NCI-H345 (cell line): ENCODE data around the gene CMTR1.
A peak's percentile ranks its signal among the peaks of the same experiment; 100 is the strongest.
"Not testable (repeated sequence)": the region's sequence is repeated elsewhere in the genome, so short reads cannot be mapped to it uniquely, and the experiment has no call there.

Experiments used
- DNase-seq: peaks from one replicate; lab custom pipeline; 2025; lab: John Stamatoyannopoulos, UW

CMTR1 gene, protein sequence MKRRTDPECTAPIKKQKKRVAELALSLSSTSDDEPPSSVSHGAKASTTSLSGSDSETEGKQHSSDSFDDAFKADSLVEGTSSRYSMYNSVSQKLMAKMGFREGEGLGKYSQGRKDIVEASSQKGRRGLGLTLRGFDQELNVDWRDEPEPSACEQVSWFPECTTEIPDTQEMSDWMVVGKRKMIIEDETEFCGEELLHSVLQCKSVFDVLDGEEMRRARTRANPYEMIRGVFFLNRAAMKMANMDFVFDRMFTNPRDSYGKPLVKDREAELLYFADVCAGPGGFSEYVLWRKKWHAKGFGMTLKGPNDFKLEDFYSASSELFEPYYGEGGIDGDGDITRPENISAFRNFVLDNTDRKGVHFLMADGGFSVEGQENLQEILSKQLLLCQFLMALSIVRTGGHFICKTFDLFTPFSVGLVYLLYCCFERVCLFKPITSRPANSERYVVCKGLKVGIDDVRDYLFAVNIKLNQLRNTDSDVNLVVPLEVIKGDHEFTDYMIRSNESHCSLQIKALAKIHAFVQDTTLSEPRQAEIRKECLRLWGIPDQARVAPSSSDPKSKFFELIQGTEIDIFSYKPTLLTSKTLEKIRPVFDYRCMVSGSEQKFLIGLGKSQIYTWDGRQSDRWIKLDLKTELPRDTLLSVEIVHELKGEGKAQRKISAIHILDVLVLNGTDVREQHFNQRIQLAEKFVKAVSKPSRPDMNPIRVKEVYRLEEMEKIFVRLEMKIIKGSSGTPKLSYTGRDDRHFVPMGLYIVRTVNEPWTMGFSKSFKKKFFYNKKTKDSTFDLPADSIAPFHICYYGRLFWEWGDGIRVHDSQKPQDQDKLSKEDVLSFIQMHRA

DNA sequence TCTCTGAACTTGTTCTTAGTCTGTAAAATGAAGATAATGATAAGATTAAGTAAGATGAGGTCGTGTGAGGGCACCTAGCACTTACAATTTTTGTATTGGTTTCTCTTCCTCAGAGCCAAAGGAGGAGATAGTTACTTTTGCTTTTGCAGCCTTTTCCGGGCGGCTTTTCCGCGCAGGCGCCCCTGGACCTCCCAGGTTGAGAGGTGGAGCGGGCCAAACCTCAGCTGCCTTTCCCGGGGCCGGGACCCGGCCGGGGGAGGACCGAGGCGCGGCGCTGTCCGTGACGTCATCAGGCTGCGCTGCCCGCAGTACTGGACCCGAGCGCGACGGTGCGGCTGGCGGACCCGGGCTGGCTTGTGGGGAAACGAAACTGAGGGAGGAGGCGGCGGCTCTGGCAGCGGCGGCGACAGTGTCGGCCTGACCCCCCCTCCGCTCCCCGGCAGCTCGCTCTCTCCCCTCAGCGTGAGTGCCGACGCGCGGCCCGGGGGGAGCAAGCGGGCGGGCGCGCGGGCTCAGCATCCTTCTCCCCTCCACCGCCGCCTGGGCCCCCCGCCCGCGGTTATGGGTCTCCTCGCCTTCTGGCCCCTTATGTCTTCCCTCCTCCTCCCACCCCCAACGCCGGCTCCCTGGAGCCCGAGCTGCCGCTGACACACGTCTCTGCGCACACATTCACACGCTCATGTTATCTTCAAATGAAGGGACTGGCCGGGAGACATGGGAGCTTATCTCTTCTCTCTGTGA lies at the start of gene CMTR1:
CMTR1 (plus strand) TSS at position 306 of the 741 bp plus-strand sequence. CDS start 2,409 bp downstream, outside the sequence.
- DNase-seq = peak; percentile 92

DNA sequence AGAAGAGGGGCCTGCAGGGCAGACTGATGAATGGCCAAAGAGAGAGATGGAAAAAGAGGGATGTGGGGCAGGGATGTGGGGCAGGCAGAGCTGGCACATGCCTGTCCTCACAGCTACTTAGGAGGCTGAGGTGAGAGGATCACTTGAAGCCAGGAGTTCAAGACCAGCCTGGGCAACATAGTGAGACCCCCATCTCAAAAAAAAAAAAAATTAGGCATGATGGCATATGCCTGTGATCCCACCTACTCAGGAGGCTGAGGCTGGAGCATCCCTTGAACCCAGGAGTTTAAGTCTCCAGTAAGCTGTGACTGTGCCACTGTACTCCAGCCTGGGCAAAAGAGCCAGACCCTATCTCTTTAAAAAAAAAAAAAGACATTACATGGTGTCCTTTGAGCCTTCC lies 44.4 kb upstream of the CMTR1 start:
- DNase-seq = no peak

DNA sequence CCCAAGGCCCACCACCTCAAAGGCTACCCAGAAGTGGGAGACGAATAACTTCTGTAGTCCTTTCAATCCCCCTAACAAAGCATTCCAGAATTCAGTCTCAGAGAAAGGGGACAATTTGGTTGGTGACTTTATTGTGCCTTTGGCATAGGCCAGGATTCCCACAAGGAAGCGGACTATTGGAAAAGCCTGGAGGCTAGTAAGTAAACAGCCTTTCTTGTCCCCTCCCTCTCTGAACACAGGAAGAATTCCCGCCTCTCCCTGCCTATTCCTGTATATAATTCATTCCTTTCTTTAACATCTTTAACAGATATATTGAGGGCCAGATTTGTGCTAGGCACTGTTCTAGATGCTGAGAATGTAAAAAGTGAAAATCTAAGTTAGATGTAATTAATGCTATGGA lies 43.2 kb upstream of the CMTR1 start:
- DNase-seq = no peak

DNA sequence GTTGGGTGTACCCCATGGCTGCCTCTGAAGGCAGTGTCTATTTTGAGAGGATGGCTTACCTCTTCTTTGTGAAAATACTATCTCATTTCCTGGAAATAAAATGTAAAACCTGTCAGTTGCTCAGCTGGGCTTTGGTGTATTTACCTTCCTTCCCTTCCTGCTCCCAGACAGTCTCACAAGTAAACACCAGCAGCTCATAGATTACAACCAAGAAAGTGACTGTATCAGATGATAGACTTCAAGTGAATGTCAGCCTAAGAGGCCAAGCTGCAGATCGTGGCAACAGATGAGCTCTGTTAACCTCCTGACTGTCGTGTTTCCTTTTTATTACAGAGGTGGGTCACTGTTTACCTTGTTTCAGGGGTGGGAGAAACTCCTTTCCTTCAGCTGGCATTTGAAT lies 41.9 kb upstream of the CMTR1 start:
- DNase-seq = no peak

DNA sequence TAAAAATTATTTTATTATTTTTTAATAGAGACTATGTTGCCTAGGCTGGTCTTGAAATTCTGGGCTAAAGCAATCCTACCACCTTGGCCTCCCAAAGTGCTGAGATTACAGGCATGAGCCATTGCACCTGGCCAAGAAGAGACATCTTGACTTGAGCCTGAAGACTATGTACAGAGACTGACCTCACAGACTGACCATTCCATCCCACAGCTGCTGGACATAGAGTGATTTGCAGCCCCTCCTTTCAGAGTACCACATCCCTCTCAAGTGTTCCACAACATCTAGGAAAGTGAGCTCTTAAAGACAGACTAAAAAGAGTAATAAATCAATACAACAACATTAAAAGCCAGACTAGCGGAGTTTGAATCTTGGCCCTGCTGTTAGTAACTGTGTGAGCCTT lies 40.2 kb upstream of the CMTR1 start:
- DNase-seq = no peak

DNA sequence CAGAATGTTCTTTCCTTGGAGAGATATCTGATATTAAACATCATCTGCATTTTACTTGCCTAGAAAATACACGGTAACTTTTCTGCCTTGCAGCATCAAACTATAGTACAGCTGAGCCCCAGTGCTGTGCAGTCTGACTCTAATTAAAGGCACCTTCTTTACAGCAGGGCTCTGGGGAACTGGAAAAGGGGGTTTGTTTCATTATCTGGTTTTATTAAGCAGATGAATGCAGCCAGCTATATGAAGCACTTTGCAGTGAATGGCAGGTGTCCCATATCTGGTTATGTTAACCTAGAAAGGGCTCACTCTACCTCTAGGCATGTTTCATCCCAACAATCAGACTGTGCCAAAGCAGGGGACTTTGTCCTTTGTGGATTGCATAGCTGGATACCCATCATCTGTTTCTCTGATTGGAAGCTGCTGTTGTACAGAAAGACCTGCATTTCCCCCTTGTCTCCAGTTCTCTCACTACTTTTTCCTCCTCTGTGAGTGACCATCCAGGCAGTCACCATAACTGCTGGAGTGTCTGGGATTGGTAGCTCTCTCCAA lies 39.6 kb upstream of the CMTR1 start:
- no peak for DNase-seq

DNA sequence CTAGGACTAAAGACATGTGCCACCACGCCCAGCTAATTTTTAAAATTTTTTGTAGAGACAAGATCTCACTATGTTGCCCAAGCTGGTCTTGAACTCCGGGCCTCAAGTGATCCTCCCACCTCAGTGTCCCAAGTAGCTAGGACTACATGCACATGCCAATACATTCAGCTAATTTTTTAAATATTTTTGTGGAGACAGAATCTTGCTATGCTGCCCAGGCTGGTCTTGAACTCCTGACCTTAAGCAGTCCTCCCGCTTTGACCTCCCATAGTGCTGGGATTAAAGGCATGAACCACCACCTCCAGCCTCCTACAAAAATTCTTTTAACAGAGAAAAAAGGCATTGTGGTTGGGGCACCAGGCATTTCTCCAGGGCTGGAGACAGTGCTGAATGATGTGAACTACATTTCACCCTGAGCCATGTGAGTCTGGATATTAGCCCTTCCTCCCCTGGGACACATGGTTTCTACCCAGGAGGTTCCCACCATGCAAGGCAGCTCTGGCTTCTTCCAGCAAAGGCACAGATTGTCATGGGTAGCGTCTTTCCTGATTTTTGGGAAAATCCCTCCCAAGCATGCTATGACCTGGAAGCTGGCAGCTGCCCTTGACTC lies 36.3 kb upstream of the CMTR1 start:
- DNase-seq = no peak

DNA sequence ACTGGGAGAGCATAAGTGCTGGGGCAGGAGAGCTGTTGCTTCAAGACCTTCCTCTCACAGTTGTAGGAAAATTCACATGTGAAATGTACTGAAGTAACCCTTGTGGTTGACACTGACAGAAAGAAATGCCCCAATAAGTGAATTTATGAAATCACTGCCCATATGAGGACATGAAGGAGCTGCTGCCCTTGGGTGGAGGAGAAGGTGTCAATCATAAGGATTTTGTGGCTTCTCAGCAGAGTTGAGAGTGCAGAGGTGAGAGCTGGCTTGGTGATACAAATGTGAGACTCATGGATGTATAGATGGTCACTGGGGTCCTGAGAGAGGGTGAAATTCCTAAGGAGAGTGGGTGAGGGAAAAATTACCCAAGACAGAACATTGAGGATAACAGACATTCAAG lies 33.9 kb upstream of the CMTR1 start:
- DNase-seq = no peak

DNA sequence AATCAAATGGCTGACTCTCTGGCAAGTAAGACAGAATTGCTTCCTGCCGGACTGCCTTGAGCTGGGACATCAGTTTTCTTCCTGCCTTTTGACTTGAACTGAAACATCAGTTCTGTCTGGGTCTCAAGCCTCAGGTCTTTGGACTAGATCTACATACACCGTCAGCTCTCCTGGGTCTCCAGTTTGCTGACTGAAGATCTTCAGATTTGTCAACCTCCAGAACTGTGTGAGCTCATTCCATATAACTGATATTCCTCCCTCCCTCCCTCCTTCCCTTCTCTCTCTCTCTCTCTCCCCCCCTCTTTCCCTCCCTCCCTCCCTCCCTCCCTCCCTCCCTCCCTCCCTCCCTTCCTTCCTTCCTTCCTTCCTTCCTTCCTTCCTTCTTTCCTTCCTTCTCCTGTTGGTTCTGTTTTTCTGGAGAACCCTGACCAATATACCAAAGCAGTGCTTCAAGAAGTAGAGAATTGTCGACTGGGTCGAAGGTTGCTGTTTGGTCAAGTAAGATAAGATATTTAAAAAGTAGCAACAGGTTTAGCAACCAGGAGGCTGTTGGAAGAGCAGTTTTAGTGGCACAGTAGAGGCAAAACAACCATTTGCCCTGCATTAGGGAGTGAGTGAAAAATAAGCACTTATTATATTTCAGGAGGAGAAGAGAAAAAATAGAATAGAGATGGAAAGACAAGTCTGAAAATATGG lies 33.1 kb upstream of the CMTR1 start:
- no peak for DNase-seq

DNA sequence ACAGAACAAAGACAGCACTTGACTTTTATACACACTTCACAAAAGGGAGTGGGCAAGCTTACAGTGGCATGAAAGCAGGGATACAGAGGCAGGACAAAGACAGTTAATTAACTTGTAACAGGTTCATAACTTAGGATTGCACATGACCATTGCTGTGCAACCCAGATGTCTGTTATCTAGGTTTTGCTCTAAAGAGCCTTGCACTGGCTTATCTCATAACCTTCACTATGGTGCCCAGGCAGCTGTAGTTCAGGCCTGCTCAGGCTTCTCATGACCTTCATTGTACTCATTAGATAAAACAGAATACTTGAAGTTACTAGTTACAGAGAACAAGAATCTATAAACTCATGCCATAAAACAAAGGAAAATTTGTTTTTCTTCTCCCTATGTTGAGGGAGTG lies 31.4 kb upstream of the CMTR1 start:
- not testable (repeated sequence) for DNase-seq

DNA sequence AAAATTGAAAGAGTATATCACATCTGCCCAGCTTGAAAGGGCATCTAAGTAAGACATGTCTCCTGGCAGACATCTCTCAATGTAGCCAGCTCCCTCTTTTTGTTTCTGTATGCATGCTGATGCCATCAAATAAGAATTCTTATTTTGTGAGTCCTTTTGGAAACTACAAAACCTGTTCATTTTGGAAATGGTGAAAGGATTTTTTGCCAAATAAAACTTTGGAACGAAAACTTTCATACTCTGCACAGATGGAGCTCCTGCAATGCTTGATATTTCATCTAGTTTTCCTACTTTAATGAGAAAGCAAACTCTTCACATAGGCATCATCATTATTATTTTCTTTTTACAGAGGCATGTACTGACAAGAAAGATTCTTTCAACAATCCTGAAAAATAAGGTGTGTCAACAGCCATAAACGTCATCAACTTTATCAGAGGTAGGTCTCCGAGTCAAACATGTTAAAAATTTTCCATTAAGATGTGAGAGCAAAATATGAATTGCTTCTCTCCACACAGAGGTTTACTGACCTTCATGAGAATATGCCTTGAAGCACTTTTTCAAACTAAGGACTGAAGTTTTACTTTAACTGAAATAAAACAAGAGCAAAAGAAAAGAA lies 26.2 kb upstream of the CMTR1 start:
- no peak for DNase-seq

DNA sequence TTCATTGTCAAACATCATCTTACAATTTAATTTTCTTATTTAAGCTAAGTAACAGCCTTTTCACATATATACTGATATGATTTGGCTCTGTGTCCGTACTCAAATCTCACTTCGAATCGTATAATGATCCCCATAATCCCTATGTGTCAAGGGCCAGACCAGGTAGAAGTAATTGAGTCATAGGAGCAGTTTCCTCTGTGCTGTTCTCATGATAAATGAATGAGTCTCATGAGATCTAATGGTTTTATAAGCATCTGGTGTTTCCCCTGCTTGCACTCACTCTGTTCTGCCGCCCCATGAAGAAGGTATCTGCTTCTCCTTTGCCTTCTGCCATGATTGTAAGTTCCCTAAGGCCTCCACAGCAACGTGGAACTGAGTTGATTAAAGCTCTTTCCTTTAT lies 25.1 kb upstream of the CMTR1 start:
- no peak for DNase-seq

DNA sequence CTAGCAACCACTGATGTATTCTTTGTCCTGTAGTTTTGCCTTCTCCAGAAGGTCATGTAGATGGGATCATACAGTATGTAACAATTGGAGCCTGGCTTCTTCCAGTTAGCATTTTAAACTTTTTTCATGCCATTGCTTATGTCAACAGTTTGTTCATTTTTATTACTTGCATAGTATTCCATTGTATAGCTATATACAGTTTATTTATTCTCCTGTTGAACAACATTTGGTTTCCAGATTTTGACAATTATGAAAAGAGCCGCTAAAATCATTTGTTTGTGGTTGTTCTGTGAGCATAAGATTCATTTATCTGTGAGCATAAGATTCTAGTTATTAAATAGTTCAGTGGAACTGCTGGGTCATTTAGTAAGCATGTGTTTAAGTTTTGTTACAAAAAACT lies 23.5 kb upstream of the CMTR1 start:
- DNase-seq = no peak

DNA sequence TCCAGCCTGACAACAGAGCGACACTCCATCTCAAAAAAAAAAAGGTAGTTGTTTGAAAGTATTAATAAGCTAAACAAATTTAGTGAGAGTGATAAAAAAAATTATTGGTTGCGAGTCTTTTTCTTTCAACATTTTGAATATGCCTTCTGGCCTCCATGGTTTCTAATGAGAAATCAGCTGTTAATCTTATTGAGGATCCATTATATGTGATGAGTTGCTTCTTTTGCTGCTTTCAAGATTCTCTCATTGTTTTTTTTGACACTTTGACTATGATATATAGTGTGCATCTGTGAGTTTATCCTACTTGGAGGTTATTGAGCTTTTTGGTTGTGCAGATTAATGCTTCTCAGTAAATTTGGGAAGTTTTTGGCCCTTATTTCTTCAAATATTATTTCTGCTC lies 15.6 kb upstream of the CMTR1 start:
- no peak for DNase-seq

DNA sequence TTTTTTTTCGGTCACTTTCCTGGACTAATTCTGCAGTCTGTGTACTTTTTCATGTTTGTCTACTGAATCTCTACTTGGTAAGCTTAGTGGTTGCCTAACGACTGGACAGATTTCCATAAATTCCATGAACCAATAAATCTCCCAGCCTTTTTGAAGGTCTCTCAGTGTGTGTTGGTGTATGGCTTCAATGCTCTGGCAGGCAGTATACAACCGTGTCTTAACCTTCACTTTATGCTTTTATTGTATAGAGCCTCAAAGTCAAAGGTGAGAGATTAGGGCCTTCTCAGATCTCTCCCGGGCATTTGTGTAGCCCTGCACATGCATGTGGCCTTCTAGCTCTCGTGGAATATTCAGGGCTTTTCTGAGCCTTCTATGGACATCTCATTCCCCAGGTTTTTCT lies 14.3 kb upstream of the CMTR1 start:
- DNase-seq = no peak

DNA sequence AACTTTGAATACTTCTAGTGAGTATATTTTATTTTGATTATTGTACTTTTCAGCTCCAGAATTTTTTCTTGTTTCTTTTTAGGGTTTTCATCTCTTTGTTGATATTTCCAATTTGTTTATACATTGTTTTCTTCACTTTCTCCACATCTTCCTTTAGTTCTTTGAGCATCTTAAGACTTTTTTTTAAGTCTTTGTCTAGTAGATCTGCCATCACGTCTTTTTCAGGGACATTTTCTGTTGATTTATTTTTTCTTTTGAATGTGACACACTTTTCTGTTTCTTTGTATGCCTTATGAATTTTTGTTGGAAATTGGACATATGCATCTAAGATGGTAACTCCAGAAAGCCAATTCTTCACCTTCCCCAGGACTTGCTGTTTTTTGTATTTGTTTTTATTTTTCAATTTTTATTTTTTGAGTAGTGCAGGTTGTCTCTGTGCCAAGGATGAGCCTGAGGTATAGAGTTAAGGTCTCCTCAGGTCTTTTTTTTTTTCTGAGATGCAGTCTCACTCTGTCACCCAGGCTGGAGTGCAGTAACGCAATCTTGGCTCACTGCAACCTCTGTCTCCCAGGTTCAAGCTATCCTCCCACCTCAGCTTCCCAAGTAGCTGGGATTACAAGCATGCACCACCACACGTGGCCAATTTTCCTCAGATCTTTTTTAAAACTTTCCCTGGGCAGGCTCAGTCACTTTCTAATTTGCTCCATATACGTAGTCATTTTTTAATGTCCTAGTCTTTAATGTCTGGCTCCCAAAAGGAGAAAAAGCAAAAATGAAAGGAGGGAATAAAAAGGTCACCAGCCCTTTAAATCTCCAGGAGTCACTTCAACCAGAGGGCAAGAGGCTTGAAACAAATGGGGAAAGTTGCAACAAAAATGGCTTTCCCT lies 6.7 kb upstream of the CMTR1 start:
- DNase-seq = no peak

DNA sequence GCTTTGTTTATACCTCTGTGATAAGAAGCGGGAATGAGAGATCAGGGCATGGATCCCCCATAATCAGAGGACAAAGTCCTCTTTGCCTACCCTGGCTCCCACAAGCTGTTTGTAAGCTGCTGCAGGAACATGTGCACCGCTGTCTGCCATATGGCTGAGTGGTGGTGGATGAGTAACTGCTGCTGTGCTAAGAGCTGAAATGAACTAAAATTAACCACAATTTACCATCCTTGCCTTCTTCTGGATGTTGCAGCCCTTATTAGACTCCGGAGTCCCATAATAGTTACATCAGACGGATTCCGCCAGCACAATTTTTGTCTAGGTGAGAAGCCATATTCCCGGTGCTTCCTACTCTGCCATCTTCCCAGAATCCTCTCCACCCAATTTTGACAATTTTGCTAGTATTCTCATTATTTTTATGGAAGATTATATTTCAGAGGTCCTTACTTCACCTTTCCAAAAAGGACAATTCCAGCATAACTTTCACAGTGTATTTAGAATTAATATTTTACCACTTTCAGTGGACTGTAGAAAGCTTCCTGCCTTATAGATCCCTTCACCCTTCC lies 6.0 kb upstream of the CMTR1 start:
- no peak for DNase-seq

DNA sequence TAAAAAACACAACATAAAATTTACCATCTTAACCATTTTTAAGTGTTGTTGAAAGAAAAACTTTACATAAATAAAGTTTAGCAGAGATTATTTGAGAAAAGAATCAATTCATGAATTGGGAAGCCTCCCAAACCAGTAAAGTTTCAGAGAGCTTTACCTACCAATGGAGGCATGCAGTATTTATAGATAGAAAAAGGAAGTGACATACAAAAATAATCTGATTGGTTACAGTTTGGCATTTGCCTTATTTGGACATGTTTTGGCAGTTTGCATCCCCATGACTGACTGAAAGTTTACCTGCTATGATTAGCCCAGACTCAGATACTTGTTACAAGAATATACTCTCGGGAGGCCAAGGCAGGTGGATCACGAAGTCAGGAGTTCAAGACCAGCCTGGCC lies 3.7 kb upstream of the CMTR1 start:
- no peak for DNase-seq

DNA sequence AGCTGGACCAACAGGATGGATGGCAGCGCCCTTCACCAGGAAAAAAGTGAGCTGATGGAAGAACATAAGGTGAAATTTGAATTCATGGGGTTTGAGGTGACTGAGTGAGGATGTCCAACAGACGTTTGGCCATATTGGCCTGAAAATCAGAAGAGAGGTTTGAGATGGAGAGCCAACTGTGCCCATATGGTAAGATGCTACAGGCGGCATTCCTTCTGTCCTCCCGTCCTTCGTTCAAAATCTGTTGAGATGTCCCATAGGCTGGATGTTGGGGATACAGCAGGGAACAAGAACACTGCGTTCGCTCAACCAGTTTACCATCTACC lies 468 bp upstream of the CMTR1 start:
- no peak for DNase-seq
